ENCODE results near the gene KMT2B. TPM values are rescaled to one million over a fixed set of nuclear protein-coding genes. Genes with fewer than 3 reads are reported as not detected.

KMT2B gene
- total and polyA plus RNA-seq, 2 of the 8 experiments (the other 6 are each of a cell fraction or from before 2014, with no cell fraction given) = 26.7 to 38.6 TPM

- no peak for TF ChIP-seq MAFK (IDR thresholded peaks at IDR 0.05; ENCODE audit: low read depth, low read length)
- TF ChIP-seq EGR1 (IDR thresholded peaks at IDR 0.05; ENCODE audit: borderline replicate concordance, low read depth, low read length) = no peak
- TF ChIP-seq, protein P1, sequence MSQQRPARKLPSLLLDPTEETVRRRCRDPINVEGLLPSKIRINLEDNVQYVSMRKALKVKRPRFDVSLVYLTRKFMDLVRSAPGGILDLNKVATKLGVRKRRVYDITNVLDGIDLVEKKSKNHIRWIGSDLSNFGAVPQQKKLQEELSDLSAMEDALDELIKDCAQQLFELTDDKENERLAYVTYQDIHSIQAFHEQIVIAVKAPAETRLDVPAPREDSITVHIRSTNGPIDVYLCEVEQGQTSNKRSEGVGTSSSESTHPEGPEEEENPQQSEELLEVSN (IDR thresholded peaks at IDR 0.05) = no peak
- TF ChIP-seq KDM5A (IDR thresholded peaks at IDR 0.05; ENCODE audit: low read length) = no peak
- TF ChIP-seq POU5F1 (IDR thresholded peaks at IDR 0.05; ENCODE audit: low read depth, low read length) = no peak
- no peak for TF ChIP-seq SAP30 (IDR thresholded peaks at IDR 0.05; ENCODE audit: insufficient read depth, insufficient replicate concordance, low read length)
These were observed 9.4 kb upstream of the KMT2B start (continued) for GRCh38 chr19:35708391-35708790.

Measured in H1 (cell line).